Central memory CD4-positive, alpha-beta T cell (primary cell): ENCODE data around the gene PTPRF.
A peak's percentile ranks its signal among the peaks of the same experiment; 100 is the strongest.

ENCODE experiments used
- DNase-seq: peaks from one replicate; pipeline ENCODE4 v3.0.0; 2022

Gene PTPRF

GRCh38 chr1:43513471-43514173, 17.1 kb upstream of the PTPRF start:
- no peak for DNase-seq

DNA sequence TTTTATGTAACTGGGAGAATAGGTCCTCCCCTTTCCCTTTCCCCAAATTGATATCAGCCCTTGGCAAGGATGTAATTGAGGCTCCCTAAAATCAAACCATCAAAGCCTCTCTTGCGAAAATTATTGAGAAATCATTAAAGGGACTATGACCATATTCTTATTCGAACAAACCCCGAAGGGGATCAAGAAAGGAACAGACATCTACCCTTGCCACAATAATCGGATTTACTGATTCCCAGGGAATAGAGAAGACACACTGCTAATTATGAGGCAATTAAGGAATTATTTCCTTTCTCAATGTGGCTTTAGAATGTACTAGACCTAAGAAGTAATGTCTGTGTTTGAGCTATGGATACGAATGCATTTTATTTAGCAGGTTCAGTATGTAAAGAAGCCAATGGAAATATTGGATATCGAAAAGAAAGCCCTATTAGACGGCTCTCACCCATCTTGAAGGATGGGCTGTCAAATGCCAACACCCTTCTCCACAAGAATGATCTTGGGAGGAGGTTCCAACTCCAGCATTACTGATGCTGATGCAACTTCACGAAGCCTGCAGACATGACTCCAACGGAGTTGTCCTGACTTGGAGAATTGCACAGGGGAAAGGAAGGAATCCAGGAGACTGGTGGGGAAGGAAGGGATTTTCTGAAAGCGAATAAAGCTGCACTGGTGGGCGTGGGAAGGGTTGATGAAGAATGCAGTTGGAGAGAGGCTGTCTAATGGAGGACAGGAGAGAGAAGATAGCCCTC, 11.6 kb upstream of the PTPRF start:
- DNase-seq, result no peak

GRCh38 chr1:43520100-43520778, 10.4 kb upstream of the PTPRF start:
- no peak for DNase-seq

GRCh38 chr1:43521078-43521477, 9.6 kb upstream of the PTPRF start:
- DNase-seq, result no peak

GRCh38 chr1:43521756-43522155, 8.9 kb upstream of the PTPRF start:
- DNase-seq, result no peak

- DNase-seq, result no peak
These were observed 8.3 kb upstream of the PTPRF start for GRCh38 chr1:43522431-43522775.

DNA sequence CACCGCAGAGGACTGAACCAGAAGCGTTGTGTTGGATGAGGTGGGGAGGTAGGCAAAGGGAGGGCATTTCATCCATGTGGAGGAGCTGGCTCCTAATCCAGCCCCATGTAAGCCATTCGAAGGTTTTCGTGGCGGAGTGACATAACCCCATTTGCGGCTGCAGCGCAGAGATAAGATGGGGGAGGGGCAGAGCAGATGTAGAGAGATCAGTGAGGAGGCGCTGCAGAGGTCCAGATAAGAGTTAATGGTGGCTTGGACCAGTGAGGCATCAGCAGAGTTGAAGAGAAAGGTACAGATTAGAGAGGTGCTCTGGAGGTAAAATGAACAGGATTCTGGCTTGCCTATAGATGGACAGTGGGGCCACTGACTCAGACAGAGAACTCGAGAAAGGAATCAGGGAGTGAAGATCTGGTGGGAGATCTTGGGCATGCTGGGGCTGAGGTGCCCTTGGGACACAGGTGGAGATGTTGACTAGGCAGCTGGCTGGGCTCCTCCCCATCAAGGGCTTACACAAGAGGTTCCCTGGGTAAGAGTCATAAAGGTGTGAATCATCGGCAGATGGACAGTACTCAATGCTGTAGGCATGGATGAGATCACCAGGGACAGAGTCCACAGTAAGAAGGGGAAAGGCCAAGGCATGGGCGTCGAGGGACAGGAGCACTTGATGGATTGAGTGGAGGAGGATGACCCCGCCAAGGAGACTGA, 7.8 kb upstream of the PTPRF start:
- DNase-seq, result no peak

- no peak for DNase-seq
These were observed 5.9 kb upstream of the PTPRF start for GRCh38 chr1:43524804-43525203.

DNA sequence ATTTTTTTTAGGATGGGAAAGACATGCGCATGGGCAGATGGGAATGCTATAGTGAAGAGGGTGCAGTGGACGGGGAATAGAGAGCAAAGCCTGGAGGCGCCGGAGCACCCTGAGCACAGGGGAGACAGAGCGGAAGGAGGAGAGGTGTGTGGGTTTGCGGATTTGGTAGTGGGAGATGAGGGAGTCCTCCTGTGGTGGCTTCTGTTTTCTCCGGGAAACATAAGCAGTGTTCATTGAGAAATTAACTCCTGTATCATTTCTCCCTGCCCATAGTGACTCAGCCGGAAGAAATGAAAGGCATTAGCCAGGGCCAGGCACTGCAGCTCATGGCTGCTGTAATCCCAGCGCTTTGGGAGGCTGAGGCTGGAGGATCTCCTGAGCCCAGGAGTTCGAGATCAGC, 4.7 kb upstream of the PTPRF start:
- no peak for DNase-seq

GRCh38 chr1:43527111-43527878, 3.4 kb upstream of the PTPRF start:
- no peak for DNase-seq

GRCh38 chr1:43529206-43529731, 1.4 kb upstream of the PTPRF start:
- peak; percentile 68 for DNase-seq

DNA sequence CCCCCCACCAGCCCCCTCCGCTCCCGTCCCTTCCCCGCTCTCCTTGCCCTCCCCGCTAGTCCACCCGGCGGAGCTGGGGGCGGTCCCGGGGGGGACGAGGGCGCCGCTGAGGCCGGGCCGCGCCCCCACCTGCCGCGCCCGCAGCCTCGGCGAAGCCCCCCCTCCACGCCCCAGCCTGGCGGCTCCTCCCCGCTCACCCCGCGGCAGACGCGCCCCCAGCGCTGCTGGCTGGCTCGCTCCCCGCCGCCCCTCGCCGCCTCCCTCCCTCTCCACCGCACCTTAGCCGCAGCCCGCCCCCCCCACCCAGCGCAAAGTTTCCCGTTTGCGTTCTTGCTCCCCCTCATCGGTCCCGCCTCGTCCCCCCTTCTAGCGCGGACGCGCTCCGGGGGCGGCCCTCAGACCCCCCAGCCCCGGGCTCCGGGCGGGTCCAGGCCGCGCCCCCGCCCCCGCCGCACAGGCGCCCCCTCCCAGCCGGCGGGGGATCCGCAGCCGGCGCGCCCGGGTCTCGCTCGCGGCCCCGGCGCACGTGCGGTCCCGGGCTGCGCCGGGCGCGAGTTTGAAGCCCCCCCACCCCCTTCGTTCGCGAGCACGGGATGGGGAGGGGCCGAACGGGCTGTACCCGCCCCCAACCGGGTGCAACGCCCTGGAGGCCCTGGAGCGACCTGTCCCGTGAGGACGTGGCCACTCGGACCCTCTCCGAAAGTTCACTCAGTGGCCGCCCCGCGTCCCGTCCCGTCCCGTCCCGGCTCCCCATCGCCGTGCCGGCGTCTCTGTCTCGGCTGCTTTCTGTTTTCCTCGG, 623 bp downstream of the PTPRF start:
- no peak for DNase-seq

- DNase-seq, result no peak
These were observed 1.4 kb downstream of the PTPRF start for GRCh38 chr1:43531906-43532584.

GRCh38 chr1:43532716-43533115, 2.0 kb downstream of the PTPRF start:
- DNase-seq, result no peak

DNA sequence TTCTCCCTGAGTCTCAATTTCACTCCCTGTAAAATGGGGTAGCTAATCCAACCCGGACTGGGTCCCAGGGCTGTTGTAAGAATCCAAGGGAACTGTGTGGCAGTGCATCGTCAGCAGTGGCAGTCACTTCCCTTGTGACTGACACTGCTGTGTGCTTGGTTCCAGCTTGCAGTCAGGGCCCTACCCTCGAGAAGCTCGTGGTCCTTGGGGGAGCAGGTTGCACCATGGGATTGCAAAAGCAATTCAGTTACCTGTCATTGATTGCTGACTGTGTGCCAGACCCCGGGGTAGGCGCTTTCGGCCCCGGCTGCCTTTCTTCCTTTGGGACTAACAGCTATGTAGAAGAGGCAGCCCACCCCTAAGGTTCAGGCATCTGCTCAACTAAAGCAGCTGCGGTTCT, 2.9 kb downstream of the PTPRF start:
- DNase-seq, result no peak

DNA sequence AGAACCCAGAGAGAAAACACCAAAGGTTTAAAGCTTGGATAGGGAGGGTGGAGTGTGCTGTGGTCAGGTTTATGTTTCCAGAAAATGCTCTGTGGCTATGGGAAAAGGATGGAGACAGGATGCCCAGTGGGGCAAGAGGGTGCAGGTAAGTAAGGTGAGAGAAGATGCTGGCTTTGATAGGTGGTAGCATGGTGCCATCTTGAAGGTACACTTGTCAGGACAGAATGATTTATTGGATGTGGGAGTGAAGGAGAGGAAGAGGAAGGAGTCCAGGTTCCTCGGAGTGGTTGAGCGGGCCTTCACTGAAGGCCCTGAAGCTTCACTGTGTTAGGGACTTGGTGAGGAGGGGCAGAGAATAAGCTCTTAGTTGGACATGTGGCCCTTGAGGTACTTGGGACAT, 3.6 kb downstream of the PTPRF start:
- DNase-seq, result no peak

DNA sequence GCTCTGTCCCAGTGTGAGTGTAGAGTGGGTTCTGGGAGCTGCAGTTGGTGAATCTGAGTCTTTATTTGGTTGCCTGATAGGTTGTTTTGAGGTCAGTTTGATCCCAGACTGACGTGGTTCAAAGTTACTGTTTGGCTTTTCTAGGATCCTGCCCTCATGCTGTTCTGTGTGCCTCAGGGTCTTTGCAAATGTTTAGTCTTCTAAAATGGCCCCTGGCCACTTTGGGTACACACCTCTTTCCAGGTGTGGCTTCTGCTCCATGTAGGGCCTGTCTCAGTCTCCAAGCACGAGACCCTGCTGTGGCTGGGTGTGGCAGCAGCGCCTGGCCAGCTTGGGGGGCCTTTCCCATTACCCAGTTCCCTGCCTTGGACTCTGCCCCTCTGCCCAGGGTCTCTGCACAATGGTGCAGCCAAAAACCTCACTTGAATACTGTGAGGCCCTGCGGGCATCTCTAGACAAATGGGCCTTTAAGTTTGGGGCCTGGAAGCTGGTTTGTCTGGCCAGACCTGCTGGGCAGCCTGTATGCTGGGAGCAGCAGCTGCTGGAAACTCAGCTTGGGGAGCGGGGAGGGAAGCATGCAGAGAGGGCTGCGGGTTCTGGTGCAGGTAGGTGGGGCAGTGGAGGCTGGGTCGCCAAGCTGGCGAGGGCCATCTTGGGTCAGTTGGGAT, 5.6 kb downstream of the PTPRF start:
- no peak for DNase-seq

GRCh38 chr1:43536864-43537358, 6.2 kb downstream of the PTPRF start:
- DNase-seq, result no peak

DNA sequence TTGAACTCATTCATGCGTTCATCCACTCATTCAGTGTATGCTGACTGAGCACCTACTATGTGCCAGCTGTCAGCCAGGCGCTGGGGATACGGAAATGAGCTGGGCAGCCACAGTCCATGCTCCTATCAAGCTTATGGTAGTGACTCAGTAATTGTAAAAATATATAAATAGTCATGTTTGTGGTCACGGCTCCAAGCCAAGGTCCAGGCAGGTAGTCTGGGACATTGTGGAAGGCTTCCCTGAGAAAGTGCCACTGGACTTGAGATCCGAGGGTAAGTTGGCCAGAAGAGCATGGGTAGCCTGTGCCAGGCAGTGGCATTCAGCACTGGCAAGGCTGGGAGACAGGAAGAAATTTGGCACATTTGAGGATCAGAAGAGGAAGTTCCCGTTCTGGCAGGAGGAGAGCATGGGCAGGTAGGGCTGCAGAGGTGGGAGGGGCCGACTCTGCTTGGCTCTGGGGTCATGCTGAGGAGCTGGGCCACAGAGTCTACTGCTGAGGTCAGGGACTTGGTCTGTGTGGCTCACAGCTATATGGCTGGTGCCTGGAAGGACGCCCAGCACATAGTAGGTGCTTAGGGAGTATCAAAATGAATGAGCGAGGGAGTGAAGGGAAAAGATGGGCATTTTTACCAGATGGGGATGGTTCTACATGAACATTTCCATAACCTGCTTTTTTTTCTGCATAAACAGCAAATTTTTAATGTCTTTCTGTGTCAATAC, 6.9 kb downstream of the PTPRF start:
- no peak for DNase-seq

GRCh38 chr1:43538143-43538487, 7.4 kb downstream of the PTPRF start:
- no peak for DNase-seq
